Activated CD4-positive, alpha-beta memory T cell treated with anti-CD3 and anti-CD28 coated beads for 36 hours (primary cell): ENCODE measurements around the gene LBHD2. TPM values are rescaled to one million over a fixed set of nuclear protein-coding genes. Genes with fewer than 3 reads are reported as not detected.

ENCODE experiments used
- CTCF ChIA-PET: fragments of 350-600 bp; sonication (Branson Sonifier 250); formaldehyde crosslinking; loops from one replicate; lab custom pipeline; 2021; ENCODE audit warnings: antibody characterized with exemption, inconsistent platforms; lab: Charles Lee
- POLR2A ChIA-PET: fragments of 350-600 bp; sonication (Branson Sonifier 250); formaldehyde crosslinking; loops from one replicate; lab custom pipeline; 2021; ENCODE audit warnings: antibody characterized with exemption; lab: Charles Lee
- DNase-seq: peaks from one replicate; pipeline ENCODE4 v3.0.0-alpha.2; 2020
- H3K27ac Mint-ChIP-seq: one replicate; pipeline ENCODE4 v1.8.0; 2021; ENCODE audit warnings: mixed read lengths
- H3K27me3 Mint-ChIP-seq: one replicate; pipeline ENCODE4 v1.8.0; 2021; ENCODE audit warnings: mixed read lengths
- H3K36me3 Mint-ChIP-seq: one replicate; pipeline ENCODE4 v1.8.0; 2021; ENCODE audit warnings: mixed read lengths
- H3K4me1 Mint-ChIP-seq: one replicate; pipeline ENCODE4 v1.8.0; 2021; ENCODE audit warnings: low read depth, mixed read lengths
- H3K4me3 Mint-ChIP-seq: one replicate; pipeline ENCODE4 v1.8.0; 2021; ENCODE audit warnings: mild to moderate bottlenecking, mixed read lengths
- H3K9me3 Mint-ChIP-seq: one replicate; pipeline ENCODE4 v1.8.0; 2021; ENCODE audit warnings: mixed read lengths
- intact Hi-C: fragments of 100-400 bp; cut with micrococcal nuclease; formaldehyde crosslinking; loops from one replicate; pipeline ENCODE4 v1.15.1; 2023
- total RNA-seq, 2 experiments: library from RNA; stranded (reverse); gene quantifications; one replicate each; pipeline ENCODE4 v1.2.3, GENCODE V29; 2021

Gene LBHD2
- total RNA-seq, 2 experiments from 2014 or later, result not detected

DNA sequence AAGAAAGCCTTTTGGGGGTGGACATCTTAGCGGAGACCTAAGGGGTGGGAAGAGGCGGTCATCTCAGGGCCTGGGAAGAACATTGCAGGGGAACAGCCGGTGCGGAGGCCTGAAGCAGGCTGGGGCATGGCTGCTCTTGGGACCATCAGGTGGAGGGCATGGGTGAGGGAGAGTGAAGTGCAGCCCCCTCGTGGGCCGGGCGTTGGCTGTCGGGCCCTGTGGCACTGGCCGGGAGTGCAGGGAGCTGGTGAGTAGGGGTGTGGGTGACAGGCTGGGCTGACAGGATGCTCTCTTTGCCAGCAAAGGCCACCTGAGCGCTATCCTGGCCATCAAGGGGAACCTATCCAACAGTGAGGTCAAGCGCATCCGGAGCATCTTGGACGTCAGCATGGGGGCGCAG is 50.9 kb downstream of the LBHD2 start:
- peaks cover 7% of the 10 kb centered on the region for H3K27me3 Mint-ChIP-seq
- H3K4me3 Mint-ChIP-seq, result no peak overlapping the region
- H3K9me3 Mint-ChIP-seq, result no peaks in the 10 kb centered on the region
- H3K4me1 Mint-ChIP-seq, result no peaks in the 10 kb centered on the region
- H3K36me3 Mint-ChIP-seq, result no peaks in the 10 kb centered on the region
- ChIA-PET POLR2A (no interaction called here), CTCF (interaction anchor here (3.4 kb wide), 1 partner anchor 30 kb away, joined by 15 read pairs; no protein-coding TSS in a partner anchor)
- no peak overlapping the region for H3K27ac Mint-ChIP-seq
- intact Hi-C loops, result no loop called here
- DNase-seq, result no peak

DNA sequence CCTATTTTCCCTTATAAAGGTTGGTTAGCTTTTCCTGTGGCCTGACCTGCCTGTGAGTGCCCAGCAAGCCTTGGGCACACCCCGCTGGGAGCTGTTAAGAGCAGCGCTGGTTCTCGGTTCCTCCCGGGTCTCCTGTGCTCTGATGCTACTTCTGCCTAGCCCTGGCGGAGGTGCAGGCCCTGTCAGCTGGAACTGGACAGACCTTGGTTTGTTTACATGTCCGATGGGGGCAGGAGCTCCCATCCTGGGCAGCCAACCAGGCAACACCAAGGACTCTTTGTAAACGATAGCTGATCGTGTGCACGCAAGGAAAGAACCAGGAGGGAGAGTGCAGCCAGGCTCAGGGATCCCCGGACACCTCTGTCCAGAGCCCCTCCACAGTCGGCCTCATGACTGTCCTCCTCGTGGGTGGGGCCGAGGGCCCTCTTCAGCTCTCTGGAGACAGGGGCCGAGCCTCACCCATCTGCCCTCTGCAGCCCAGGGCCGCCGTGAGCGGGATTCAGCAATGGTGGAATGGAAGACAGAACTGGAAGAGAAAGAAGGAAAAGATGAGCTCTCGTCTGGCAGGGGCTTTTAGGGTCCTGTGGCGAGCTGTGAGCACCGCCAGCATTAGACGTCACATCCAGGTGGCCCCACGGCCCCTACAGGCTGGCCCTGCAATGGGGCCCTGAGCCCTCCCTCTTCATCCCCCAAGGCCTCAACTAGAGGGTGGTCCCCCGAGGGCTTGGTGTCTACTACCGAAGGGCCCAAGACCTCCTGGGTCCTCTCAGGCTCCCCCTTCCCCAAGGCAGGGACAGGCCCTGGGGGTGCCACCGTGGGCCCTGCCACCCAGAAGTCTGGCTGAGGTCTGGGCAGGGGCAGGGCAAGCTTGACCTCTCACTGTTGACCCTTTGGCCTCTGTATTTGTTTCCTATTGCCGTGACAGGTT is 51.6 kb downstream of the LBHD2 start:
- Mint-ChIP-seq H3K9me3 (no peaks in the 10 kb centered on the region), H3K4me1 (peaks cover 4% of the 10 kb centered on the region), H3K27me3 (peaks cover 8% of the 10 kb centered on the region), H3K4me3 (no peak overlapping the region), H3K27ac (no peak overlapping the region), H3K36me3 (no peaks in the 10 kb centered on the region)
- ChIA-PET CTCF (interaction anchor here (3.4 kb wide), 1 partner anchor 31 kb away, joined by 15 read pairs; no protein-coding TSS in a partner anchor), POLR2A (interaction anchor here (0.6 kb wide), 1 partner anchor 13 kb away, joined by 3 read pairs; no protein-coding TSS in a partner anchor)
- no peak for DNase-seq
- intact Hi-C loops, result no loop called here

DNA sequence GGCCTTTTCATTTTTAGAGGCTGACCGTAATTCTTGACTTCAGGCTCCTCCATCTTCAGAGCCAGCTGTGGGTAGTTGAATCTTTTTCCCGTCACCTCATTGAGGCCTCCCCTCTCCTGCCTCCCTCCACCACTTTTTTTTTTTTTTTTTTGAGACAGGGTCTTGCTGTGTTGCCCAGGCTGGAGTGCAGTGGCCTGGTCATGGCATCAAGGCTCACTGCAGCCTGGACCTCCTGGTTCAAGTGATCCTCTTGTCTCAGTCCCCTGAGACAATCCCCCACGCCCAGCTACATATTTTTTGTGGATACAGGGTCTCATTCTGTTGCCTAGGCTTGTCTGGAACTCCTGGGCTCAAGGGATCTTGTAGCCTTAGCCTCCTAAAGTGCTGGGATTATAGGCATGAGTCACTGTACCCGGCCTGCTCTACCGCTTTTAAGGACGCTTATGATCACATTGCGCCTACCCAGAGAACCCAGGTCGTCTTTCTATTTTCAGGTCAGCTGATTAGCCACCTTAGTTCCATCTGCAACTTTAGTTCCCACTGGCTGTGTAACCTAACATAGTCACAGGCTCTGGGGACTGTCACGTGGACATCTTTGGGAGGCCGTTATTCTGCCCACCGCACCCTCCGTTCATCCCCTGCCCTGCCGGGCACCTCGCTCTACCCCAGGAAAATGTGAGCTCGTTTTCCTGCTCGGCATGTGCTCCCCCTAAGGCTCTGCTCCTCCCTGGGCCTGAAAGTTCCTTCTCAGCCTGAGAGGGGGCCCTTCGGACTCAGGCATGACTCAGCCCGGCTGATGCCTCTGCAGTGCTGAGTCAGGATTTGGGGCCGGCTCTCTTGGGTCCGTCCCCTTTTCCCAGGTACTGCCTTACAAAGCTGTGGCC is 52.6 kb downstream of the LBHD2 start:
- POLR2A ChIA-PET, result no interaction called here
- Mint-ChIP-seq H3K9me3 (no peaks in the 10 kb centered on the region), H3K27ac (no peak overlapping the region), H3K4me3 (no peak overlapping the region), H3K27me3 (peaks cover 15% of the 10 kb centered on the region), H3K4me1 (peaks cover 6% of the 10 kb centered on the region), H3K36me3 (no peaks in the 10 kb centered on the region)
- CTCF ChIA-PET, result interaction anchor here (0.5 to 3.4 kb wide), 2 partner anchors 32 to 254 kb away, joined by 3 to 15 read pairs; no protein-coding TSS in a partner anchor
- intact Hi-C loops, result no loop called here
- no peak for DNase-seq

- Mint-ChIP-seq H3K27ac (no peak overlapping the region), H3K27me3 (peaks cover 22% of the 10 kb centered on the region), H3K4me1 (peaks cover 6% of the 10 kb centered on the region), H3K4me3 (no peak overlapping the region), H3K36me3 (no peaks in the 10 kb centered on the region), H3K9me3 (no peaks in the 10 kb centered on the region)
- ChIA-PET CTCF (interaction anchor here (0.5 to 3.4 kb wide), 2 partner anchors 33 to 253 kb away, joined by 3 to 15 read pairs; no protein-coding TSS in a partner anchor), POLR2A (no interaction called here)
- no peak for DNase-seq
- intact Hi-C loops, result no loop called here
Observed at GRCh38 chr14:103137689-103138300, 53.8 kb downstream of the LBHD2 start.

DNA sequence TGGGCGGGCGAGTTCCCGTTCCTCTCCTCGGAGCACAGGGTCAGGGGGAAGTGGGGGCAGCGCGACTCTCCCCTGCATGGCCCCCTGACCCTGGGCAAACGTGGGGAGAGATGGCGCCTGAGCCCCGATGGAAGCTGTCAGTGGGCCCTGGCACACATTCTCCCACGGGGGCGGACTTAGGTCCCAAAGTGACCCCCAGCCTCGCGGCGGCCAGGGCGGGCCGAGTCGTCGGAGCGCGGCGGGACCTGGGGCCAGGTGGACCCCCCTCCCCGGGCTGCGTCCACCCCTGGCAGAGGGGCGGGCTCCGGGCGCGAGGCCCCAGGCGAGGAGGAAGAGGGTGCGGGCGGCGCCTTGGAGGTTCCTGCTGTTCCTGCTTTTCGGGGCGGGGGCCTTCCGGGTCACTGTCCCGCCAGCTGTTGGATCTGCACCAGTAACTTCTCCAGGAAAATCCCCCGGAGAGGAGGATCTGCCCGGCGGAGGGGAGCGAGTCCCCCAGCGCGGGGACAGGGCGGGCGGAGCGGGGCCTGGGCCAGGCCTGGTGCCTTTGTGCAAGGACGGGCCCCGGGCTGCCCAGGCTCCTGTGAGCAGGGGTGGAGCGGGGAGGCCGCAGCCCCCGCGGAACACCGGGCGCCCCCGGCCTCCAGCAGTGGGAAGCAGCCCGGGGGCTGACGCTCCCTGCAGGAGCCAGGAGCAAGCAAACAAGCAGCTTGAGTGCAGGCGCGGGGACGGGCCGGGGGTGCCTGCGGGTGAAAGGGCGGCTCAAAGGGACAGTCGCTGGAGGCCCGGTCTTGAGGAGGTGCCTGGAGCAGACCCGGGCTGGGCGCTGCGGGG is 54.5 kb downstream of the LBHD2 start:
- CTCF ChIA-PET, result interaction anchor here (4.4 kb wide), 1 partner anchor 33 kb away, joined by 24 read pairs; no protein-coding TSS in a partner anchor
- H3K4me3 Mint-ChIP-seq, result no peak overlapping the region

GRCh38 chr14:103139132-103140025 is 55.4 kb downstream of the LBHD2 start:
- Mint-ChIP-seq H3K27me3 (peaks cover 32% of the 10 kb centered on the region), H3K4me1 (peaks cover 6% of the 10 kb centered on the region), H3K36me3 (no peaks in the 10 kb centered on the region), H3K4me3 (no peak overlapping the region), H3K27ac (no peak overlapping the region), H3K9me3 (no peaks in the 10 kb centered on the region)
- DNase-seq, result no peak
- POLR2A ChIA-PET, result no interaction called here
- CTCF ChIA-PET, result interaction anchor here (0.7 to 4.4 kb wide), 2 partner anchors 34 to 436 kb away, joined by 3 to 24 read pairs; no protein-coding TSS in a partner anchor
- intact Hi-C loops, result no loop called here

More for the DNA sequence above, 54.5 kb downstream of the LBHD2 start:
- peaks cover 6% of the 10 kb centered on the region for H3K4me1 Mint-ChIP-seq
- no peak for DNase-seq
- no peaks in the 10 kb centered on the region for H3K9me3 Mint-ChIP-seq
- no peaks in the 10 kb centered on the region for H3K36me3 Mint-ChIP-seq
- POLR2A ChIA-PET, result no interaction called here
- H3K27me3 Mint-ChIP-seq, result peaks cover 29% of the 10 kb centered on the region
- intact Hi-C loops, result no loop called here
- H3K27ac Mint-ChIP-seq, result no peak overlapping the region

Other genes starting within 250 kb of the LBHD2 start
- gene AMN, start 161.5 kb upstream of the LBHD2 start, total RNA-seq, result under 1 TPM in 1 of 2 experiments, not detected in 1; 0.17 TPM
- gene CDC42BPB, start 26.7 kb upstream of the LBHD2 start, total RNA-seq, result 1 to 10 TPM; 6.4 to 7.4 TPM
- not detected for gene EXOC3L4, start 10.5 kb downstream of the LBHD2 start, total RNA-seq
- gene TNFAIP2, start 39.3 kb downstream of the LBHD2 start, total RNA-seq, result under 1 TPM; 0.50 to 0.56 TPM